Neural progenitor cell (in vitro differentiated cells): ENCODE results near the gene SPATA6. TPM values are rescaled to one million over a fixed set of nuclear protein-coding genes. Genes with fewer than 3 reads are reported as not detected.
A peak's percentile ranks its signal among the peaks of the same experiment; 100 is the strongest.

Experiments
- DNase-seq: peaks from one replicate; pipeline ENCODE4 v3.0.0-alpha.2; 2016; ENCODE audit warnings: low spot score
- H2AFZ ChIP-seq: fragments of 200-600 bp; sonication (generic); replicated peaks from 2 replicates; pipeline ENCODE4 v1.6.1; 2016; ENCODE audit warnings: antibody characterized with exemption
- H3F3A ChIP-seq: fragments of 200-600 bp; sonication (generic); 2 replicates; pipeline ENCODE4 v1.6.1; 2016; ENCODE audit warnings: antibody characterized with exemption, low read depth
- H3K27ac ChIP-seq: fragments of 200-600 bp; sonication (generic); 2 replicates; pipeline ENCODE4 v1.5.1; 2016; ENCODE audit warnings: mild to moderate bottlenecking
- H3K27me3 ChIP-seq: fragments of 200-600 bp; sonication (generic); 2 replicates; pipeline ENCODE4 v1.6.1; 2016; ENCODE audit warnings: mild to moderate bottlenecking, moderate library complexity
- H3K36me3 ChIP-seq: fragments of 200-600 bp; sonication (generic); 2 replicates; pipeline ENCODE4 v1.5.1; 2016
- H3K4me1 ChIP-seq: fragments of 200-600 bp; sonication (generic); 2 replicates; pipeline ENCODE4 v1.6.1; 2016; ENCODE audit warnings: mixed run types
- H3K4me2 ChIP-seq: fragments of 200-600 bp; sonication (generic); 2 replicates; pipeline ENCODE4 v1.6.1; 2016
- H3K4me3 ChIP-seq: fragments of 200-600 bp; sonication (generic); 2 replicates; pipeline ENCODE4 v1.5.1; 2016
- H3K79me2 ChIP-seq: fragments of 200-600 bp; sonication (generic); 2 replicates; pipeline ENCODE4 v1.6.1; 2016; ENCODE audit warnings: low read depth
- H3K9ac ChIP-seq: fragments of 200-600 bp; sonication (generic); 2 replicates; pipeline ENCODE4 v1.6.1; 2016
- H3K9me3 ChIP-seq: fragments of 200-600 bp; sonication (generic); 2 replicates; pipeline ENCODE4 v1.5.1; 2016; ENCODE audit warnings: low read depth
- H4K20me1 ChIP-seq: fragments of 200-600 bp; sonication (generic); 2 replicates; pipeline ENCODE4 v1.6.1; 2016; ENCODE audit warnings: low read depth
- H3K27ac Mint-ChIP-seq: 3 replicates; pipeline ENCODE4 v1.8.0; 2021; ENCODE audit warnings: mixed read lengths
- H3K27me3 Mint-ChIP-seq: 2 replicates; pipeline ENCODE4 v1.8.0; 2022; ENCODE audit warnings: low read depth, mild to moderate bottlenecking, inconsistent platforms, moderate library complexity, mixed read lengths; ENCODE audit not compliant: insufficient read depth
- H3K36me3 Mint-ChIP-seq: 3 replicates; pipeline ENCODE4 v1.8.0; 2021; ENCODE audit warnings: mixed read lengths
- H3K4me1 Mint-ChIP-seq: 3 replicates; pipeline ENCODE4 v1.8.0; 2021; ENCODE audit warnings: mixed read lengths
- H3K4me3 Mint-ChIP-seq: 3 replicates; pipeline ENCODE4 v1.8.0; 2021; ENCODE audit warnings: mild to moderate bottlenecking, moderate library complexity, mixed read lengths
- H3K9me3 Mint-ChIP-seq: 3 replicates; pipeline ENCODE4 v1.8.0; 2020; ENCODE audit warnings: mixed read lengths
- CTCF ChIP-seq: fragments of 200-600 bp; sonication (generic); IDR thresholded peaks from 2 replicates; pipeline ENCODE4 v1.5.1; 2017; ENCODE audit warnings: antibody characterized with exemption, mild to moderate bottlenecking
- EZH2 ChIP-seq: fragments of 200-600 bp; sonication (generic); IDR thresholded peaks from 2 replicates; pipeline ENCODE4 v1.6.1; 2017; ENCODE audit warnings: antibody characterized with exemption, mild to moderate bottlenecking, moderate library complexity
- EZH2phosphoT487 ChIP-seq: fragments of 200-600 bp; sonication (generic); IDR thresholded peaks from 2 replicates; pipeline ENCODE4 v1.6.1; 2017; ENCODE audit warnings: antibody characterized with exemption
- total RNA-seq: library from RNA; depleted of rRNA; stranded (reverse); fragments of >200 nt; gene quantifications from 2 replicates; pipeline ENCODE4 v1.2.3, GENCODE V29; 2015; ENCODE audit warnings: low replicate concordance

Gene SPATA6
- total RNA-seq, 1 donor from 2014 or later: 33.5 TPM

- TF ChIP-seq CTCF (no peak), EZH2 (no peak), EZH2phosphoT487 (no peak)
- Histone ChIP-seq H3K9me3 (no peaks in the 10 kb centered on the region), H3F3A (no peaks in the 10 kb centered on the region), H3K4me2 (no peak overlapping the region), H3K9ac (no peak overlapping the region), H2AFZ (no peak overlapping the region), H3K4me3 (no peak overlapping the region), H3K27ac (no peak overlapping the region), H3K27me3 (no peaks in the 10 kb centered on the region), H4K20me1 (no peaks in the 10 kb centered on the region), H3K36me3 (no peaks in the 10 kb centered on the region), H3K79me2 (no peaks in the 10 kb centered on the region), H3K4me1 (peaks cover 10% of the 10 kb centered on the region)
- Mint-ChIP-seq H3K4me3 (no peak overlapping the region), H3K27me3 (no peaks in the 10 kb centered on the region), H3K4me1 (peaks cover 34% of the 10 kb centered on the region), H3K36me3 (no peaks in the 10 kb centered on the region), H3K9me3 (no peaks in the 10 kb centered on the region), H3K27ac (no peak overlapping the region)
- DNase-seq: no peak
These were observed 23.2 kb upstream of the SPATA6 start for GRCh38 chr1:48495166-48495565.

- H3K4me2 ChIP-seq: no peak overlapping the region
- Mint-ChIP-seq H3K27me3 (no peaks in the 10 kb centered on the region), H3K4me1 (peaks cover 32% of the 10 kb centered on the region), H3K4me3 (no peak overlapping the region), H3K27ac (no peak overlapping the region), H3K36me3 (no peaks in the 10 kb centered on the region), H3K9me3 (no peaks in the 10 kb centered on the region)
- DNase-seq: no peak
- H3K4me3 ChIP-seq: no peak overlapping the region
- no peaks in the 10 kb centered on the region for H4K20me1 ChIP-seq
- H3K9ac ChIP-seq: no peak overlapping the region
- H3K27ac ChIP-seq: no peak overlapping the region
- no peaks in the 10 kb centered on the region for H3K27me3 ChIP-seq
- no peaks in the 10 kb centered on the region for H3K36me3 ChIP-seq
- no peaks in the 10 kb centered on the region for H3K79me2 ChIP-seq
- H2AFZ ChIP-seq: peak overlapping the region; percentile 33
- peaks cover 10% of the 10 kb centered on the region for H3K4me1 ChIP-seq
- no peaks in the 10 kb centered on the region for H3F3A ChIP-seq
- TF ChIP-seq CTCF (no peak), EZH2 (no peak), EZH2phosphoT487 (no peak)
- no peaks in the 10 kb centered on the region for H3K9me3 ChIP-seq
These were observed 22.2 kb upstream of the SPATA6 start for GRCh38 chr1:48493970-48494769.

GRCh38 chr1:48493041-48493440 lies 21.0 kb upstream of the SPATA6 start:
- H3K9me3 ChIP-seq: no peaks in the 10 kb centered on the region
- Mint-ChIP-seq H3K36me3 (no peaks in the 10 kb centered on the region), H3K27ac (no peak overlapping the region), H3K4me1 (peaks cover 31% of the 10 kb centered on the region), H3K27me3 (no peaks in the 10 kb centered on the region), H3K9me3 (no peaks in the 10 kb centered on the region), H3K4me3 (no peak overlapping the region)
- no peak overlapping the region for H3K27ac ChIP-seq
- no peak overlapping the region for H3K4me2 ChIP-seq
- peaks cover 10% of the 10 kb centered on the region for H3K4me1 ChIP-seq
- TF ChIP-seq EZH2phosphoT487 (no peak), CTCF (no peak), EZH2 (no peak)
- no peaks in the 10 kb centered on the region for H3K79me2 ChIP-seq
- no peaks in the 10 kb centered on the region for H3K36me3 ChIP-seq
- H4K20me1 ChIP-seq: no peaks in the 10 kb centered on the region
- H3K9ac ChIP-seq: no peak overlapping the region
- no peak for DNase-seq
- no peak overlapping the region for H3K4me3 ChIP-seq
- no peaks in the 10 kb centered on the region for H3F3A ChIP-seq
- H3K27me3 ChIP-seq: no peaks in the 10 kb centered on the region
- H2AFZ ChIP-seq: no peak overlapping the region
